NOMO-1 (cell line): ENCODE results near the gene ITGBL1.

Source experiments
- DNase-seq, 2 experiments: peaks; one replicate each; lab custom pipeline; 2025; ENCODE audit not compliant: unreplicated experiment in 2 of 2; lab: John Stamatoyannopoulos, UW

ITGBL1 gene

GRCh38 chr13:101681834-101682233 is 229.4 kb downstream of the ITGBL1 start:
- DNase-seq = no peak

- DNase-seq = no peak
Measured at GRCh38 chr13:101686003-101686402, 233.5 kb downstream of the ITGBL1 start.

GRCh38 chr13:101690871-101691270 is 238.4 kb downstream of the ITGBL1 start:
- no peak for DNase-seq

- no peak for DNase-seq
Measured at GRCh38 chr13:101691341-101691860, 238.9 kb downstream of the ITGBL1 start.

- DNase-seq = no peak
Measured at GRCh38 chr13:101695870-101696516, 243.5 kb downstream of the ITGBL1 start.

- DNase-seq = no peak
Measured at GRCh38 chr13:101697745-101698144, 245.3 kb downstream of the ITGBL1 start.

GRCh38 chr13:101698400-101698799 is 245.9 kb downstream of the ITGBL1 start:
- no peak for DNase-seq

- no peak for DNase-seq
Measured at GRCh38 chr13:101700598-101700997, 248.1 kb downstream of the ITGBL1 start.

GRCh38 chr13:101703081-101703480 is 250.6 kb downstream of the ITGBL1 start:
- no peak for DNase-seq

- DNase-seq = no peak
Measured at GRCh38 chr13:101703838-101704237, 251.4 kb downstream of the ITGBL1 start.

GRCh38 chr13:101706651-101707050 is 254.2 kb downstream of the ITGBL1 start:
- peak in 1 of 2 experiments; percentile 19 for DNase-seq

- no peak for DNase-seq
Measured at GRCh38 chr13:101707659-101708058, 255.2 kb downstream of the ITGBL1 start.

- DNase-seq = no peak
Measured at GRCh38 chr13:101708115-101708514, 255.6 kb downstream of the ITGBL1 start.

GRCh38 chr13:101709952-101710351 is 257.5 kb downstream of the ITGBL1 start:
- no peak for DNase-seq

GRCh38 chr13:101711307-101712025 is 259.0 kb downstream of the ITGBL1 start:
- DNase-seq = no peak

- DNase-seq = no peak
Measured at GRCh38 chr13:101712026-101712348, 259.5 kb downstream of the ITGBL1 start.

GRCh38 chr13:101714195-101714594 is 261.7 kb downstream of the ITGBL1 start:
- DNase-seq = no peak

- DNase-seq = no peak
Measured at GRCh38 chr13:101717353-101717752, 264.9 kb downstream of the ITGBL1 start.

GRCh38 chr13:101718496-101718895 is 266.0 kb downstream of the ITGBL1 start:
- no peak for DNase-seq

GRCh38 chr13:101726681-101727080 is 274.2 kb downstream of the ITGBL1 start:
- no peak for DNase-seq

GRCh38 chr13:101727118-101727517 is 274.6 kb downstream of the ITGBL1 start:
- DNase-seq = no peak

- no peak for DNase-seq
Measured at GRCh38 chr13:101728021-101728420, 275.5 kb downstream of the ITGBL1 start.
